Right lobe of liver (tissue), 4 donors: Measurements from ENCODE around the gene B3GALT6.

Experiments used
- POLR2A ChIP-seq: fragments of 450-650 bp; IDR thresholded peaks from one replicate; pipeline ENCODE4 v1.6.1; 2017; ENCODE audit warnings: antibody characterized with exemption, mild to moderate bottlenecking
- TF ChIP-seq, protein P1 (sequence below), 4 donors: fragments of 200-600 bp in 3 of 4; fragments of 450-650 bp in 1 of 4; IDR thresholded peaks; one replicate each; pipeline versions ENCODE4 v1.5.1 to v1.8.0; 2016 to 2022; ENCODE audit warnings: antibody characterized with exemption in 4 of 4, mild to moderate bottlenecking in 2 of 4
- donor health status: DM: no; HTN: no; CAD: no.
- donor health status: DM: no; HTN: no; CAD: no.
- donor health status: DM: no; HTN: yes; CAD: no.

DNA sequence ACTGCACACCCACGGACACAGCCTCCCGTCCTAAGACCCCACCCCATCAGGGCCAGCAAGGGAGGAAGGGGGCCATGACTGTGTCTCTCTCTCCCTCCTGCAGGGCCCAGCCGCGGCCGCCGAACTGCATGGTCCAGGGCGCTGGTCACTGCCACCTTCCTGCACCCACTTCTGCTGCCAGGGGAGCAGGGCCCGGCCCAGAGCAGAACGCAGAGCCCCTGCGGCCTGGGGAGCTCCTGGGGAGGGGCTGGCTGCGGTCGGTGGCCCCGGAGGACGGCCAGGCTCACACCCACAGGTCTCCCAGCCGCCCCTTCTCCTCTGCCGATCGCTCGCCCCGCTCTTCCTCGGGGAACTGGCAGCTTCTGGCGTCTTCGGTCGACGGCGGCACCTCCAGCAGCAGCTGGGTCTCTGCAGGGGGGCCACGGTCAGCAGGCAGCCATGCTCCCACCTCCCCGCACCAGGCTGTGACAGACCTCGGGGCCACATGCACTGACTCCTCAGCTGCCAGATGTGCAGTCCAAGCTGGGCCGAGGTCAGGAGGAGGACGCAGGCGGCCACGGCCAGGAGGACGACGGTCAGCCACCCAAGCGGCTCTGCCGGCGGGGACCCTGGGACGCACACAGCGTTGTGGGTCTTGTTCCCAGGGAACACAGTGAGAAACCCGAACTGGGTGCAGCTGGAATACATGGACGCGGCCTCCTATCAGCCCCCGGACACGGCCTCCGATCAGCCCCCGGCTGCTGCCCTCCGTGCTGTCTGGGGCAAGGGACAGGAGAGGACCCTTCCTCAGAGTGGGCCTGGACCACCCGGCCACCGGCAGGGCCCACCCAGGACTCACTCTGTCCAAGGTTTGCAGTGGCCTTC is 28.2 kb upstream of the B3GALT6 start:
- TF ChIP-seq, protein P1, sequence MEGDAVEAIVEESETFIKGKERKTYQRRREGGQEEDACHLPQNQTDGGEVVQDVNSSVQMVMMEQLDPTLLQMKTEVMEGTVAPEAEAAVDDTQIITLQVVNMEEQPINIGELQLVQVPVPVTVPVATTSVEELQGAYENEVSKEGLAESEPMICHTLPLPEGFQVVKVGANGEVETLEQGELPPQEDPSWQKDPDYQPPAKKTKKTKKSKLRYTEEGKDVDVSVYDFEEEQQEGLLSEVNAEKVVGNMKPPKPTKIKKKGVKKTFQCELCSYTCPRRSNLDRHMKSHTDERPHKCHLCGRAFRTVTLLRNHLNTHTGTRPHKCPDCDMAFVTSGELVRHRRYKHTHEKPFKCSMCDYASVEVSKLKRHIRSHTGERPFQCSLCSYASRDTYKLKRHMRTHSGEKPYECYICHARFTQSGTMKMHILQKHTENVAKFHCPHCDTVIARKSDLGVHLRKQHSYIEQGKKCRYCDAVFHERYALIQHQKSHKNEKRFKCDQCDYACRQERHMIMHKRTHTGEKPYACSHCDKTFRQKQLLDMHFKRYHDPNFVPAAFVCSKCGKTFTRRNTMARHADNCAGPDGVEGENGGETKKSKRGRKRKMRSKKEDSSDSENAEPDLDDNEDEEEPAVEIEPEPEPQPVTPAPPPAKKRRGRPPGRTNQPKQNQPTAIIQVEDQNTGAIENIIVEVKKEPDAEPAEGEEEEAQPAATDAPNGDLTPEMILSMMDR (IDR thresholded peaks at IDR 0.05): no peak
- no peak for TF ChIP-seq POLR2A
